OCI-LY1 (cell line): ENCODE measurements around the gene VWA8.
A peak's percentile ranks its signal among the peaks of the same experiment; 100 is the strongest.

ENCODE experiments used
- H2AFZ ChIP-seq: fragments of 200-600 bp; sonication (generic), shearing (Covaris generic); 2 replicates; pipeline ENCODE4 v1.6.0; 2014; ENCODE audit warnings: antibody characterized with exemption, mild to moderate bottlenecking, low read length
- H3F3A ChIP-seq: fragments of 200-600 bp; sonication (generic), shearing (Covaris generic); 2 replicates; pipeline ENCODE4 v1.6.0; 2014; ENCODE audit warnings: mild to moderate bottlenecking, antibody characterized with exemption, low read length, moderate library complexity; ENCODE audit not compliant: insufficient read depth
- H3K27ac ChIP-seq: fragments of 200-600 bp; sonication (generic); 2 replicates; pipeline ENCODE4 v1.5.1; 2014; ENCODE audit warnings: low read length, mixed run types, mild to moderate bottlenecking, low read depth; ENCODE audit not compliant: poor library complexity, severe bottlenecking
- H3K27me3 ChIP-seq: fragments of 200-600 bp; sonication (generic); 2 replicates; pipeline ENCODE4 v1.6.0; 2014; ENCODE audit warnings: antibody characterized with exemption, mild to moderate bottlenecking, low read length, moderate library complexity; ENCODE audit not compliant: insufficient read depth
- H3K36me3 ChIP-seq: fragments of 200-600 bp; sonication (generic); 2 replicates; pipeline ENCODE4 v1.6.1; 2014; ENCODE audit warnings: mild to moderate bottlenecking, antibody characterized with exemption, low read length, moderate library complexity, mixed read lengths; ENCODE audit not compliant: insufficient read depth
- H3K4me1 ChIP-seq: fragments of 200-600 bp; sonication (generic); 2 replicates; pipeline ENCODE4 v1.5.1; 2014; ENCODE audit warnings: mild to moderate bottlenecking, low read length, moderate library complexity; ENCODE audit not compliant: insufficient read depth, severe bottlenecking
- H3K4me2 ChIP-seq: fragments of 200-600 bp; sonication (generic), shearing (Covaris generic); 2 replicates; pipeline ENCODE4 v1.6.1; 2014; ENCODE audit warnings: low read length
- H3K4me3 ChIP-seq: fragments of 200-600 bp; sonication (generic); 2 replicates; pipeline ENCODE4 v1.5.1; 2014; ENCODE audit warnings: low read length, low read depth, mild to moderate bottlenecking, mixed read lengths; ENCODE audit not compliant: poor library complexity, severe bottlenecking
- H3K79me2 ChIP-seq: fragments of 200-600 bp; shearing (Covaris generic); 2 replicates; pipeline ENCODE4 v1.6.1; 2016; ENCODE audit warnings: mixed run types, low read length, mixed read lengths; ENCODE audit not compliant: insufficient read depth
- H3K9ac ChIP-seq: fragments of 200-600 bp; sonication (generic), shearing (Covaris generic); 2 replicates; pipeline ENCODE4 v1.6.1; 2014; ENCODE audit warnings: mild to moderate bottlenecking, low read length, mixed read lengths
- H3K9me2 ChIP-seq: fragments of 200-600 bp; sonication (generic), shearing (Covaris generic); 2 replicates; pipeline ENCODE4 v1.6.1; 2014; ENCODE audit warnings: low read depth, mild to moderate bottlenecking, low read length, mixed read lengths
- H3K9me3 ChIP-seq: fragments of 200-600 bp; shearing (Covaris generic); 2 replicates; pipeline ENCODE4 v1.6.1; 2014; ENCODE audit warnings: low read length, mixed read lengths
- H4K20me1 ChIP-seq: fragments of 200-600 bp; sonication (generic), shearing (Covaris generic); 2 replicates; pipeline ENCODE4 v1.6.0; 2016; ENCODE audit warnings: mild to moderate bottlenecking, low read length; ENCODE audit not compliant: insufficient read depth
- CTCF ChIP-seq: fragments of 200-600 bp; sonication (generic), shearing (Covaris generic); IDR thresholded peaks from 2 replicates; pipeline ENCODE4 v1.5.1; 2017; ENCODE audit warnings: mild to moderate bottlenecking, antibody characterized with exemption, low read length, moderate library complexity, mixed read lengths
- EZH2 ChIP-seq: fragments of 200-600 bp; sonication (generic), shearing (Covaris generic); IDR thresholded peaks from 2 replicates; pipeline ENCODE4 v1.8.0; 2017; ENCODE audit warnings: borderline replicate concordance, mixed run types, mild to moderate bottlenecking, antibody characterized with exemption, low read length, moderate library complexity, mixed read lengths

VWA8 gene

GRCh38 chr13:41624041-41624440 lies 336.9 kb downstream of the VWA8 start:
- Histone ChIP-seq H3K4me2 (no peak overlapping the region), H4K20me1 (no peaks in the 10 kb centered on the region), H2AFZ (no peak overlapping the region), H3K9me2 (no peaks in the 10 kb centered on the region), H3K9me3 (no peaks in the 10 kb centered on the region), H3K9ac (no peak overlapping the region), H3K27ac (no peak overlapping the region), H3K4me3 (no peak overlapping the region), H3K36me3 (no peaks in the 10 kb centered on the region; the same call in 1 of the 2 replicates), H3F3A (no peaks in the 10 kb centered on the region), H3K79me2 (no peaks in the 10 kb centered on the region), H3K27me3 (no peaks in the 10 kb centered on the region), H3K4me1 (peaks cover 15% of the 10 kb centered on the region)
- TF ChIP-seq CTCF, result no peak
- TF ChIP-seq EZH2, result no peak

GRCh38 chr13:41622432-41623429 lies 338.2 kb downstream of the VWA8 start:
- H3F3A ChIP-seq, result no peaks in the 10 kb centered on the region
- H3K4me2 ChIP-seq, result peak overlapping the region; percentile 33; the same call in 1 of the 2 replicates
- no peak overlapping the region for H3K4me3 ChIP-seq

More at GRCh38 chr13:41622432-41623429, 338.2 kb downstream of the VWA8 start:
- H4K20me1 ChIP-seq, result no peaks in the 10 kb centered on the region
- no peak for TF ChIP-seq EZH2
- TF ChIP-seq CTCF, result no peak
- no peaks in the 10 kb centered on the region; the same call in 1 of the 2 replicates for H3K36me3 ChIP-seq
- no peaks in the 10 kb centered on the region for H3K27me3 ChIP-seq
- no peak overlapping the region for H2AFZ ChIP-seq
- peak overlapping the region; percentile 40 for H3K27ac ChIP-seq
- no peaks in the 10 kb centered on the region for H3K9me3 ChIP-seq
- H3K79me2 ChIP-seq, result no peaks in the 10 kb centered on the region
- no peaks in the 10 kb centered on the region for H3K9me2 ChIP-seq
- H3K4me1 ChIP-seq, result peaks cover 15% of the 10 kb centered on the region
- H3K9ac ChIP-seq, result peak overlapping the region; percentile 17; the same call in 1 of the 2 replicates
